Smooth muscle cell (in vitro differentiated cells): ENCODE measurements around the gene DNAJC13. TPM values are rescaled to one million over a fixed set of nuclear protein-coding genes. Genes with fewer than 3 reads are reported as not detected.
"Not testable (repeated sequence)": the region's sequence is repeated elsewhere in the genome, so short reads cannot be mapped to it uniquely, and the experiment has no call there.

ENCODE experiments used
- DNase-seq: peaks from one replicate; lab custom pipeline; 2025; ENCODE audit not compliant: unreplicated experiment; lab: John Stamatoyannopoulos, UW
- H2AFZ ChIP-seq: fragments of 200-600 bp; sonication (generic); 2 replicates; pipeline ENCODE4 v1.6.0; 2016; ENCODE audit warnings: antibody characterized with exemption, low read depth, mild to moderate bottlenecking
- H3F3A ChIP-seq: fragments of 200-600 bp; sonication (generic); 2 replicates; pipeline ENCODE4 v1.6.0; 2017; ENCODE audit warnings: antibody characterized with exemption, low read depth
- H3K27ac ChIP-seq: fragments of 200-600 bp; sonication (generic); 2 replicates; pipeline ENCODE4 v1.5.1; 2016; ENCODE audit warnings: low read depth, mild to moderate bottlenecking
- H3K27me3 ChIP-seq: fragments of 200-600 bp; sonication (generic); 2 replicates; pipeline ENCODE4 v1.6.1; 2016; ENCODE audit warnings: low read depth, mild to moderate bottlenecking
- H3K36me3 ChIP-seq: fragments of 200-600 bp; sonication (generic); 2 replicates; pipeline ENCODE4 v1.5.1; 2016; ENCODE audit warnings: low read depth
- H3K4me1 ChIP-seq: fragments of 200-600 bp; sonication (generic); 2 replicates; pipeline ENCODE4 v1.5.1; 2016; ENCODE audit warnings: low read depth
- H3K4me2 ChIP-seq: fragments of 200-600 bp; sonication (generic); 2 replicates; pipeline ENCODE4 v1.6.0; 2016; ENCODE audit warnings: mild to moderate bottlenecking
- H3K4me3 ChIP-seq: fragments of 200-600 bp; sonication (generic); 2 replicates; pipeline ENCODE4 v1.5.1; 2016; ENCODE audit warnings: mild to moderate bottlenecking
- H3K79me2 ChIP-seq: fragments of 200-600 bp; sonication (generic); 2 replicates; pipeline ENCODE4 v1.6.0; 2016; ENCODE audit warnings: low read depth, mild to moderate bottlenecking
- H3K9ac ChIP-seq: fragments of 200-600 bp; sonication (generic); 2 replicates; pipeline ENCODE4 v1.6.0; 2016; ENCODE audit warnings: low read depth
- H3K9me3 ChIP-seq: fragments of 200-600 bp; sonication (generic); replicated peaks from 2 replicates; pipeline ENCODE4 v1.5.1; 2016; ENCODE audit warnings: low read depth
- H4K20me1 ChIP-seq: fragments of 200-600 bp; sonication (generic); 2 replicates; pipeline ENCODE4 v1.6.0; 2016; ENCODE audit warnings: low read depth
- WGBS: methylation state at CpG from one replicate; pipeline ENCODE4 v1.1.7; 2016; ENCODE audit warnings: low lambda C conversion rate; 5-methylcytosine and 5-hydroxymethylcytosine counted together
- polyA plus RNA-seq: library from polyadenylated mRNA; unstranded; fragments of >200 nt; fragmentation: Nextera tagmentation; extraction: Ambion mirVana; gene quantifications from 2 replicates; pipeline ENCODE4 v1.2.1, GENCODE V29; 2016
- total RNA-seq: library from RNA; depleted of rRNA; stranded (reverse); fragments of >200 nt; gene quantifications from 2 replicates; pipeline ENCODE4 v1.2.3, GENCODE V29; 2014
- TF ChIP-seq, protein P1 (sequence below): fragments of 200-600 bp; sonication (generic); IDR thresholded peaks from 2 replicates; pipeline ENCODE4 v1.5.1; 2017; ENCODE audit warnings: borderline replicate concordance, mild to moderate bottlenecking, antibody characterized with exemption; ENCODE audit not compliant: insufficient read depth, poor library complexity, severe bottlenecking

The DNAJC13 gene
- total and polyA plus RNA-seq, 2 experiments from 2014 or later, result 11.1 to 47.9 TPM

DNA sequence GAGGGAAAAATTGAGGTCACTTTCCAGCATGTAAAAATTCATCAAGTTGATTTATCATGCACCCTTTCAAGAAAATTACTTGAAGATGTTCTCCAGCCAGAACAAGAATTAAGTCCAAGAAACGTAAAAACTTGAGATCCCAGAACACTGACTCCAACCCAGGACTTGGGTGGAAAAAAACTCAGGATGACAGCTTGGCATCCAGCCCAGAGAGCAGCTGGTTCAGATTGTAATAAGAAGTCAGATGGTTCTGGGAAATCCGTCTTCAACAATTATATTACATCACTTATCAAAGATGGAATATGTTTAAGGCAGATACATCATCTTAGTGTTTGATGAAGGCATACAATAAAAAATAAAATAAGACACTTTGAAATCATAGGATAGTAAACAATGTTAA, 23.0 kb upstream of the DNAJC13 start:
- Histone ChIP-seq H3K27me3 (no peaks in the 10 kb centered on the region), H3K9ac (no peak overlapping the region)
- DNase-seq, result no peak

DNA sequence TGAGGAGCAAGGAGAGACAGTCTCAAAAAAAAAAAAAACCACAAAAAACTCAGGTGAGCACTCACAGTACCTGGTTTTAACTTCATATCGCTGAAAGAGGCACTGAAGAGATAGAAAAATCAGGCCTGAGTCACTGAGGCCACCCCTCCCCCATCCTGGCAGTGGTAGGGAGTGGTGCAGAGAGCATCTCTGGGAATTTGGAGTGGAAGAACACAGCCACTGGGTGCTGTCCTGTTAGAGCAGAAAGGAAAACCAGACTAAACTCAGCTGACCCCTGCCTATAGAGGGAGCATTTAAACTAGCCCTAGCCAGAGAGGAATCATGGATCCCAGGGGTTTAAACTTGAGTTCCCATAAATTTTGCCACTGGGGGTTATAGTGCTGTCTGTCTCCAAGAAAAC, 22.2 kb upstream of the DNAJC13 start:
- Histone ChIP-seq H3K9me3 (no peaks in the 10 kb centered on the region), H3K27me3 (no peaks in the 10 kb centered on the region), H2AFZ (no peak overlapping the region), H3K9ac (no peak overlapping the region), H3K36me3 (no peaks in the 10 kb centered on the region), H3F3A (no peaks in the 10 kb centered on the region), H4K20me1 (no peaks in the 10 kb centered on the region), H3K79me2 (no peaks in the 10 kb centered on the region), H3K27ac (no peak overlapping the region), H3K4me1 (no peaks in the 10 kb centered on the region), H3K4me3 (no peak overlapping the region), H3K4me2 (no peak overlapping the region)
- no peak for DNase-seq
- TF ChIP-seq, protein P1, sequence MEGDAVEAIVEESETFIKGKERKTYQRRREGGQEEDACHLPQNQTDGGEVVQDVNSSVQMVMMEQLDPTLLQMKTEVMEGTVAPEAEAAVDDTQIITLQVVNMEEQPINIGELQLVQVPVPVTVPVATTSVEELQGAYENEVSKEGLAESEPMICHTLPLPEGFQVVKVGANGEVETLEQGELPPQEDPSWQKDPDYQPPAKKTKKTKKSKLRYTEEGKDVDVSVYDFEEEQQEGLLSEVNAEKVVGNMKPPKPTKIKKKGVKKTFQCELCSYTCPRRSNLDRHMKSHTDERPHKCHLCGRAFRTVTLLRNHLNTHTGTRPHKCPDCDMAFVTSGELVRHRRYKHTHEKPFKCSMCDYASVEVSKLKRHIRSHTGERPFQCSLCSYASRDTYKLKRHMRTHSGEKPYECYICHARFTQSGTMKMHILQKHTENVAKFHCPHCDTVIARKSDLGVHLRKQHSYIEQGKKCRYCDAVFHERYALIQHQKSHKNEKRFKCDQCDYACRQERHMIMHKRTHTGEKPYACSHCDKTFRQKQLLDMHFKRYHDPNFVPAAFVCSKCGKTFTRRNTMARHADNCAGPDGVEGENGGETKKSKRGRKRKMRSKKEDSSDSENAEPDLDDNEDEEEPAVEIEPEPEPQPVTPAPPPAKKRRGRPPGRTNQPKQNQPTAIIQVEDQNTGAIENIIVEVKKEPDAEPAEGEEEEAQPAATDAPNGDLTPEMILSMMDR, result no peak
- 66% methylated on average over 1 of the region's 1 CpG for WGBS

More for the DNA sequence above, 23.0 kb upstream of the DNAJC13 start:
- WGBS, result 50% methylated on average over 2 of the region's 2 CpGs
- Histone ChIP-seq H3K9me3 (no peaks in the 10 kb centered on the region), H3K4me1 (no peaks in the 10 kb centered on the region), H3K36me3 (no peaks in the 10 kb centered on the region), H3F3A (no peaks in the 10 kb centered on the region), H3K4me3 (no peak overlapping the region), H3K79me2 (no peaks in the 10 kb centered on the region), H2AFZ (no peak overlapping the region), H3K27ac (no peak overlapping the region), H4K20me1 (no peaks in the 10 kb centered on the region), H3K4me2 (no peak overlapping the region)
- TF ChIP-seq, protein P1, result no peak

- no peaks in the 10 kb centered on the region for H3K27me3 ChIP-seq
- no peak overlapping the region for H2AFZ ChIP-seq
- no peak overlapping the region for H3K4me2 ChIP-seq
- H3K79me2 ChIP-seq, result no peaks in the 10 kb centered on the region
- no peak for DNase-seq
- no peak overlapping the region for H3K9ac ChIP-seq
- no peaks in the 10 kb centered on the region for H3K9me3 ChIP-seq
- H3F3A ChIP-seq, result no peaks in the 10 kb centered on the region
- H3K4me3 ChIP-seq, result no peak overlapping the region
- no peaks in the 10 kb centered on the region for H3K4me1 ChIP-seq
- H3K36me3 ChIP-seq, result no peaks in the 10 kb centered on the region
- TF ChIP-seq, protein P1, result no peak
- WGBS, result 98% methylated on average over 23 of the region's 24 CpGs
- no peak overlapping the region for H3K27ac ChIP-seq
- no peaks in the 10 kb centered on the region for H4K20me1 ChIP-seq
Measured at GRCh38 chr3:132396255-132396654, 21.0 kb upstream of the DNAJC13 start.

DNA sequence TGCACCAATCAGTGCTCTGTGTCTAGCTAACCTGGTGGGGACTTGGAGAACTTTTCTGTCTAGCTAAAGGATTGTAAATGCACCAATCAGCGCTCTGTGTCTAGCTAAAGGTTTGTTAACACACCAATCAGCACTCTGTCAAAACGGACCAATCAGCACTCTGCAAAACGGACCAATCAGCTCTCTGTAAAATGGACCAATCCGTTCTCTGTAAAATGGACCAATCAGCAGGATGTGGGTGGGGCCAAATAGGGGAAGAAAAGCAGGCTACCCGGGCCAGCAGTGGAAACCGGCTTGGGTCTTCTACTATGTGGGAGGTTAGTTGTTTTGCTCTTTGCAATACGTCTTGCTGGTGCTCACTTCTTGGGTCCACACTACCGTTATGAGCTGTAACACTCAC, 20.5 kb upstream of the DNAJC13 start:
- H3K4me1 ChIP-seq, H3K36me3 ChIP-seq, H3K9ac ChIP-seq, H3K27ac ChIP-seq, H4K20me1 ChIP-seq, DNase-seq, H3K9me3 ChIP-seq, H3K4me3 ChIP-seq, H3K4me2 ChIP-seq, H3F3A ChIP-seq, H3K27me3 ChIP-seq, H3K79me2 ChIP-seq, H2AFZ ChIP-seq: not testable (repeated sequence)
- WGBS, result 90% methylated on average over 8 of the region's 8 CpGs
